Hepatocyte (in vitro differentiated cells): ENCODE measurements around the gene SLC4A1AP. TPM values are rescaled to one million over a fixed set of nuclear protein-coding genes. Genes with fewer than 3 reads are reported as not detected.
A peak's percentile ranks its signal among the peaks of the same experiment; 100 is the strongest.

ENCODE experiments used
- DNase-seq: peaks from one replicate; pipeline ENCODE4 v3.0.0-alpha.2; 2016; ENCODE audit warnings: low spot score
- H2AFZ ChIP-seq: fragments of 200-600 bp; sonication (generic); 2 replicates; pipeline ENCODE4 v1.6.0; 2016; ENCODE audit warnings: antibody characterized with exemption, mild to moderate bottlenecking
- H3K27ac ChIP-seq: fragments of 200-600 bp; sonication (generic); 2 replicates; pipeline ENCODE4 v1.5.1; 2016; ENCODE audit warnings: mild to moderate bottlenecking
- H3K27me3 ChIP-seq: fragments of 200-600 bp; sonication (generic); 2 replicates; pipeline ENCODE4 v1.6.1; 2016
- H3K36me3 ChIP-seq: fragments of 200-600 bp; sonication (generic); replicated peaks from 2 replicates; pipeline ENCODE4 v1.5.1; 2016; ENCODE audit warnings: low read depth; ENCODE audit not compliant: insufficient read depth
- H3K4me1 ChIP-seq: fragments of 200-600 bp; sonication (generic); 2 replicates; pipeline ENCODE4 v1.5.1; 2016; ENCODE audit warnings: mild to moderate bottlenecking, moderate library complexity; ENCODE audit not compliant: insufficient read depth
- H3K4me2 ChIP-seq: fragments of 200-600 bp; sonication (generic); 2 replicates; pipeline ENCODE4 v1.6.0; 2016
- H3K4me3 ChIP-seq: fragments of 200-600 bp; sonication (generic); 2 replicates; pipeline ENCODE4 v1.5.1; 2016; ENCODE audit warnings: mild to moderate bottlenecking
- H3K79me2 ChIP-seq: fragments of 200-600 bp; sonication (generic); 2 replicates; pipeline ENCODE4 v1.6.0; 2017; ENCODE audit warnings: mild to moderate bottlenecking
- H3K9me2 ChIP-seq: fragments of 200-600 bp; sonication (generic); replicated peaks from 2 replicates; pipeline ENCODE4 v1.6.0; 2017; ENCODE audit warnings: mild to moderate bottlenecking; ENCODE audit not compliant: insufficient read depth
- H3K9me3 ChIP-seq: fragments of 200-600 bp; sonication (generic); 2 replicates; pipeline ENCODE4 v1.5.1; 2016; ENCODE audit warnings: low read depth, mild to moderate bottlenecking
- H4K20me1 ChIP-seq: fragments of 200-600 bp; sonication (generic); 2 replicates; pipeline ENCODE4 v1.6.0; 2016; ENCODE audit warnings: mild to moderate bottlenecking; ENCODE audit not compliant: insufficient read depth, poor library complexity, severe bottlenecking
- CTCF ChIP-seq: fragments of 200-600 bp; sonication (generic); IDR thresholded peaks from 2 replicates; pipeline ENCODE4 v1.5.1; 2016; ENCODE audit warnings: antibody characterized with exemption, mild to moderate bottlenecking; ENCODE audit not compliant: poor library complexity
- EZH2 ChIP-seq: fragments of 200-600 bp; sonication (generic); IDR thresholded peaks from 2 replicates; pipeline ENCODE4 v1.6.1; 2016; ENCODE audit warnings: antibody characterized with exemption, mild to moderate bottlenecking, borderline replicate concordance
- EZH2phosphoT487 ChIP-seq: fragments of 200-600 bp; sonication (generic); IDR thresholded peaks from one replicate; pipeline ENCODE4 v1.6.1; 2018; ENCODE audit warnings: antibody characterized with exemption, mild to moderate bottlenecking, low read depth, moderate library complexity; ENCODE audit not compliant: unreplicated experiment, severe bottlenecking
- WGBS: methylation state at CpG from one replicate; pipeline ENCODE4 v1.1.6; 2016; ENCODE audit warnings: low lambda C conversion rate; ENCODE audit errors: missing lambda C conversion rate; 5-methylcytosine and 5-hydroxymethylcytosine counted together
- polyA plus RNA-seq: library from polyadenylated mRNA; unstranded; fragments of >200 nt; fragmentation: Nextera tagmentation; extraction: Ambion mirVana; gene quantifications from 2 replicates; pipeline ENCODE4 v1.2.1, GENCODE V29; 2016
- total RNA-seq: library from RNA; depleted of rRNA; stranded (reverse); fragments of >200 nt; gene quantifications from 2 replicates; pipeline ENCODE4 v1.2.3, GENCODE V29; 2014

SLC4A1AP gene
- total and polyA plus RNA-seq, 2 experiments from 2014 or later, result 21.1 to 21.9 TPM

- Histone ChIP-seq H3K9me2 (no peaks in the 10 kb centered on the region), H3K36me3 (no peaks in the 10 kb centered on the region), H2AFZ (no peak overlapping the region), H3K27ac (no peak overlapping the region), H3K4me3 (no peak overlapping the region), H3K79me2 (no peaks in the 10 kb centered on the region), H3K4me2 (no peak overlapping the region), H4K20me1 (no peaks in the 10 kb centered on the region), H3K27me3 (no peaks in the 10 kb centered on the region), H3K9me3 (no peaks in the 10 kb centered on the region), H3K4me1 (peaks cover 7% of the 10 kb centered on the region)
- no peak for DNase-seq
- 94% methylated on average over 5 of the region's 5 CpGs for WGBS
- TF ChIP-seq EZH2phosphoT487 (no peak), EZH2 (no peak), CTCF (no peak)
Measured at GRCh38 chr2:27713201-27713600, 49.5 kb downstream of the SLC4A1AP start.

GRCh38 chr2:27714053-27714452 is 50.4 kb downstream of the SLC4A1AP start:
- no peaks in the 10 kb centered on the region for H4K20me1 ChIP-seq
- no peaks in the 10 kb centered on the region for H3K9me2 ChIP-seq
- H2AFZ ChIP-seq, result no peak overlapping the region
- no peaks in the 10 kb centered on the region for H3K27me3 ChIP-seq
- H3K9me3 ChIP-seq, result no peaks in the 10 kb centered on the region
- 92% methylated on average over 8 of the region's 8 CpGs for WGBS
- H3K4me1 ChIP-seq, result peaks cover 7% of the 10 kb centered on the region
- DNase-seq, result no peak
- no peak for TF ChIP-seq EZH2
- no peak for TF ChIP-seq EZH2phosphoT487
- no peak for TF ChIP-seq CTCF
- no peak overlapping the region for H3K27ac ChIP-seq
- no peaks in the 10 kb centered on the region for H3K36me3 ChIP-seq
- no peak overlapping the region for H3K4me3 ChIP-seq
- H3K79me2 ChIP-seq, result no peaks in the 10 kb centered on the region
- H3K4me2 ChIP-seq, result no peak overlapping the region

DNA sequence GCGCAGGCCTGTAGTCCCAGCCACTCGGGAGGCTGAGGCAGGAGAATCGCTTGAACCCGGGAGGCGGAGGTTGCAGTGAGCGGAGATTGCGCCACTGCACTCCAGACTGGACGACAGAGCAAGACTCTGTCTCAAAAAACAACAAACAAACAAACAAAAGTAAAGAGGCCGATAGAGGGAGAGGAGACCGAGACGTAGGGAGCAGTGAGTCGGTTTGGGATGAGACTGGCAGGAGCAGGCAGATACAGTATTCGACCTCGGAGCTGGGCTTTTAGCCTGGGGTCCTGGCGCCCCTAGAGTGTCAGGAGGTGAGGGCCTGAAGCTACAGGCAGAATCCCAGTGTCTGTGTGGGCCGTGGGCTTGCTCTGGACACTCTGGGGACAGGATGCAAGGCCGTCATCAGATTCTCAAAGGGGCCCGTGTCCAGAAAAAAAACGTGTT is 51.2 kb downstream of the SLC4A1AP start:
- Histone ChIP-seq H3K79me2 (no peaks in the 10 kb centered on the region), H2AFZ (peak overlapping the region; percentile 80), H3K27me3 (no peaks in the 10 kb centered on the region), H4K20me1 (no peaks in the 10 kb centered on the region), H3K4me3 (peak overlapping the region; percentile 66), H3K4me1 (peaks cover 7% of the 10 kb centered on the region), H3K9me3 (no peaks in the 10 kb centered on the region), H3K36me3 (no peaks in the 10 kb centered on the region), H3K4me2 (peak overlapping the region; percentile 93), H3K27ac (peak overlapping the region; percentile 67), H3K9me2 (no peaks in the 10 kb centered on the region)
- no peak for DNase-seq
- WGBS, result 58% methylated on average over 19 of the region's 19 CpGs
- TF ChIP-seq EZH2, result no peak
- TF ChIP-seq CTCF, result no peak
- no peak for TF ChIP-seq EZH2phosphoT487
